Brain pericyte (primary cell): ENCODE data around the gene ZDHHC7.
A peak's percentile ranks its signal among the peaks of the same experiment; 100 is the strongest.
"Not testable (repeated sequence)": the region's sequence is repeated elsewhere in the genome, so short reads cannot be mapped to it uniquely, and the experiment has no call there.

Experiments
- DNase-seq: peaks from one replicate; pipeline ENCODE4 v3.0.0-alpha.2; 2012; ENCODE audit warnings: low read depth, low spot score

Gene ZDHHC7, protein sequence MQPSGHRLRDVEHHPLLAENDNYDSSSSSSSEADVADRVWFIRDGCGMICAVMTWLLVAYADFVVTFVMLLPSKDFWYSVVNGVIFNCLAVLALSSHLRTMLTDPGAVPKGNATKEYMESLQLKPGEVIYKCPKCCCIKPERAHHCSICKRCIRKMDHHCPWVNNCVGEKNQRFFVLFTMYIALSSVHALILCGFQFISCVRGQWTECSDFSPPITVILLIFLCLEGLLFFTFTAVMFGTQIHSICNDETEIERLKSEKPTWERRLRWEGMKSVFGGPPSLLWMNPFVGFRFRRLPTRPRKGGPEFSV

GRCh38 chr16:85010931-85011845, at the start of gene ZDHHC7:
Gene ZDHHC7 (minus strand): TSS chr16:85011535. CDS start chr16:84990618, 20,917 bp downstream.
- peak; percentile 68 for DNase-seq

- no peak for DNase-seq
Measured at GRCh38 chr16:85058909-85059308, 47.6 kb upstream of the ZDHHC7 start.

GRCh38 chr16:85057948-85058347, 46.6 kb upstream of the ZDHHC7 start:
- no peak for DNase-seq

GRCh38 chr16:85057212-85057889, 46.0 kb upstream of the ZDHHC7 start:
- no peak for DNase-seq

DNA sequence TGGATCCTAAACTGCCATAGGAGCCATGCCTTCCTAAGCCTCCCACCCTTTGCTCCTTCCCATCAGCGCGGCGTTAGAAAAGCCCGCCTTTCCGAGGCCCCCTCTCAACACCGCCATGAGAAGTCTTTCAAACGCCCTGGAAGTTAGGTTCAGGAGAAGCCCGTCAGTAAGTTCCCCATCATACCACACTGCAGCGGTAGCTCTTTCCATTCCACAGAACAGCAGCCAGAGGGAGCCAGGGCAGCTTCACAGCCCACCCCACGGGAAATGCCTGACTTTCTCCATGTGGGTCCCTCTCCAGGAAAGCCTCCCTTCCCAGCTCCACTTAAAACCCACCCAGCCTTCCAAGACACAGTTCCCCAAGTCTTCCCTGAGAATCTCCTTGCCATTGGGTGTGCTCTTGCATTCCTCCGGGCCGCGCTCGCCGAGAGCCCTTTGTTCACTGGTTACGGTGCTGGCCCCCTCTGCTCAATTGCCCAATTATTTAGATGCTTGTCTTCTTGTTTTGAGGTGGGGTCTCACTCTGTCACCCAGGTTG, 44.9 kb upstream of the ZDHHC7 start:
- no peak for DNase-seq

DNA sequence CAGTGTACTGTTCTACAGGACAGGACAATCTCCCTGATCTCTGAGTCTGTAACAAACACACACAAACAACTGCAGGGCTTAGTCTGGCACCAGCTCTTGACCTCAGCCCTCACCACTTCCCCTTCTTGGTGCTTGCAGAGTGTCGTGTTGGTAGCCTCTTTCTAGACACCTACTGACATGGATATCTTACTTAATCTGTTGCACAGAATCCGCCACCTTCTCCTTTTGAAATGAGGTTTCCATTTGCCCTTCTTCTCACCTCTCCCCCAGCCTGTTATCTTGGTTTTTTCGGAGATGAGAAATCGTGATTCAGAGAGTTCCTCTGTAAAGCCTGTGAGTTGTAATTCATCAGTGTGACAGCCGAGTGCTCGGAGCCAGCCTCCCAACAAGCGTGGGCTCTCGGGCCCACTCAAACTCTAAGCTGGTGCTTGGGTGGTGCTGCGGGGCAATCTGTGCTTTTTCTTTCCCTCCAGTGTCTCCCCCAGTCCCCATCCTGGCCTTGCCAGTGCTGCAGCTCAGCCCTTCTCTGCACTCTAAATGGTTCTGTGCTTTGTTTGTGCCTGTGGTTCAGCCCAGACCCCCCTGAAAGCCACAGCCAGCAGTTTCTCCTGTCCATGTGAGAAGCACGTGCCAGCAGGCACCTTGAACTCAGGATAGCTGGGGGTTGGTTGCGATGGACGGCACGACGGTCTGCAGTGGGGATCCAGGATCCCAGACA, 44.3 kb upstream of the ZDHHC7 start:
- DNase-seq: no peak

DNA sequence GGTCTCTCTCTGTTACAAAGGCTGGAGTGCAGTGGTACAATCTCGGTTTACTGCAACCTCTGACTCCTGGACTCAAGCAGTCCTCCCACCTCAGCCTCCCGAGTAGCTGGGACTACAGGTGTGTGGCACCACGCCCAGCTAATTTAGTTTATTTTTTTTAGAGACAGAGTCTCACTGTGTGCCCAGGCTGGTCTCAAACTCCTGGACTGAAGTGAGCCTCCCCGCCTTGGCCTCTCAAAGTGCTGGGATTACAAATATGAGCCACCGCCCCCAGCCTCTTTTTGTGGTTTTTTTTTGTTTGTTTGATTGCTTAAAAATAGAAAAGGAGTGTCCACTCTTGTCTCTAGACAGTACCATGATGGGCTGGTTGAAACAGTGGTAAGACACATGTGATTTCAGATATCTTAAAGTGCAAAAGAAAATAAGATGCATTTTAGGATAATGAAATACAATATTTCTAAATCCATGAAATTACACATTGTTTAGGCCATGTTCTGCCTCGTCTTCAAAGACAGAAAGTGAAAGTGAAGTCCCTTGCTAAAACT, 43.7 kb upstream of the ZDHHC7 start:
- DNase-seq: no peak

DNA sequence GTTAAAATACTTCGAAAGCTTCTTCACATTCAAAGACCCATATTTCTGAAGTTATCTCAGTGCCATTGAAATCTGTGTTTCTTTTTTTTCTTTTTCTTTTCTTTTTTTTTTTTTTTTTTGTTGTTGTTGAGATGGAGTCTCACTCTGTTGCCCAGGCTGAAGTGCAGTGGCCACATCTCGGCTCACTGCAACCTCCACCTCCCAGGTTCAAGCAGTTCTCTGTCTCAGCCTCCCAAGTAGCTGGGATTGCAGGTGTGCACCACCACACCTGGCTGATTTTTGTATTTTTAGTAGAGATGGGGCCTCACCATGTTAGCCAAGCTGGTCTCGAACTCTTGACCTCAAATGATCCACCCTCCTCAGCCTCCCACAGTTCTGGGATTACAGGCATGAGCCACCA, 43.0 kb upstream of the ZDHHC7 start:
- DNase-seq: not testable (repeated sequence)

- no peak for DNase-seq
Measured at GRCh38 chr16:85052536-85052935, 41.2 kb upstream of the ZDHHC7 start.

GRCh38 chr16:85051683-85052082, 40.3 kb upstream of the ZDHHC7 start:
- no peak for DNase-seq

DNA sequence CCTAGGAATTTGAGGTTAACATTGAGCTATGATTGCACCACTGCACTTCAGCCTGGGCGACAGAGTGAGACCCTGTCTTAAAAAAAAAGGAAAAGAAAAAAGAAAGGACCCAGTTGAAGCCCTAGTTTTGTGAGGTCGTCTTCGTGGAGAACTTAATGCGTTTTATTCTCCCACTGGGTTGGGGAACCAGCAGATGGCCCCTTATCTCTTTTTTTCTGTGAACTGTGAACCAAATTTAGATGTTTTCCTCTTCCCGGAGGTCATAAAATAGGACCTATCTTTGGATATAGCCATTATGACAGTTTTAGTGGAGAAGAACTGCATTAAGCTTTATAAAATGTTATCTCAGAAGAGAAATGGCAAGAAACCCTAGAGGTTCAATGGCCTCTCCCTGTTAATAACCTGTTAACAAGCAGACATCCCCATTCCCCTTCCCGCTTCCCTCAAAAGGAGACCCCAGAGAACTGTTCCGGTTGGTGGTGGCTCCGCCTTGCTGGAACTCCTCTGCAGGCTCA, 39.8 kb upstream of the ZDHHC7 start:
- DNase-seq: no peak

DNA sequence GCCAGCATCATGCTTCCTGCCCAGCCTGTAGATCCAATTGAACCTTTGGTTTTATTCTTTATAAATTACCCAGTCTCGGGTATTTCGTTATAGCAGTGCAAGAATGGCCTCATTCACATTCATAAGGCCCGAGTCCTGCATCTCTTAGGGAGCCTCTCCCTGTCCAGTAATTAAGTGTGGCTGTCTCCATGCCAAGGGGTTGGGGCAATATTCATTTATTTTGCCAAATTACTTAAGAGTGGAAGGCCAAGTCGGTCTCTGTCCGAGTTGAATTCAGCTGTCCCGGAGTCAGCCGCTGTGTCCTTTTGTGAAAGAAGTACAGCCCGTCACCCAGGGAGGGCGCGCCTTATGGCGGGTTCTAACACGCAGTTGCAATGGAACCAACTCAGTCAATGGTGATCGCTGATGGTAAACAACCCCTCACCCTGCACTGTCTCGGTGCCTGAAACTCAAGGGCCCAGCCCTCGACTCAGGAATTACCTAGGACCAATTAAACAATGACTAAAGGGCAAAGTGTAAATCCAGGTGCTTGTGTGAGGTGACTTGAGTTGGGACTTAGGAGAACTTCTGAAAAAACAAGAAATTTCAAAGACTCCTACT, 38.5 kb upstream of the ZDHHC7 start:
- no peak for DNase-seq

DNA sequence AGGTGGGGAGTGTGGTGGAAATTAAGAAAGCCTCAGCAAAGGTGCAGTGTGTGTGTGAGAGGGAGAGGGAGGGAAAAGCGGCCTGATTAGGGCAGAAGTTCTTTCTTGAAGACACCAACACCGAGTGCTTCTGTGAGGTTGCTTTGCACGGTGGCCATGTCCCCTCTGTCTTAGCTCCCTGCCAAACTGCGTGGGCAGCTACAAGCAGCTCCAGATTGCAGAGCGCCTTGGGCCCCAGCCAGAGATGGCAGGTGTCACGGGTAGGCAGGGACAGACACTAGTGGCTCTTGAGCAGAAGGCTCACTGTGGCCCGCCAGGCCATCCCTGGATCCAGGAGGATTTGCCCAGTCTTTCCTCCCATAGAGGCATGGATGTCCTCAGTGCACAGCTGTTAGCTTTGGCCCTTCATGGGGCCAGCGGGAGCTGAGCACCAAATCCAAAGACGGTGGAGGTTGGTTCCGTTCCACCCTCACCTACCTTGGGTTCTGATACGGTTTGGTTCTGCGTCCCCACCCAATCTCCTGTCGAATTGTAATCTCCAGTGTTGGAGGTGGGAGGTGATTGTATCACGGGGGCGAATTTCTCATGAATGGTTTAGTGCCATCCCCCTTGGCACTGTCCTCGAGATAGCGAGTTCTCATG, 37.7 kb upstream of the ZDHHC7 start:
- no peak for DNase-seq

- no peak for DNase-seq
Measured at GRCh38 chr16:85047867-85048455, 36.6 kb upstream of the ZDHHC7 start.

- no peak for DNase-seq
Measured at GRCh38 chr16:85046931-85047866, 35.9 kb upstream of the ZDHHC7 start.

GRCh38 chr16:85046472-85046916, 35.2 kb upstream of the ZDHHC7 start:
- no peak for DNase-seq

DNA sequence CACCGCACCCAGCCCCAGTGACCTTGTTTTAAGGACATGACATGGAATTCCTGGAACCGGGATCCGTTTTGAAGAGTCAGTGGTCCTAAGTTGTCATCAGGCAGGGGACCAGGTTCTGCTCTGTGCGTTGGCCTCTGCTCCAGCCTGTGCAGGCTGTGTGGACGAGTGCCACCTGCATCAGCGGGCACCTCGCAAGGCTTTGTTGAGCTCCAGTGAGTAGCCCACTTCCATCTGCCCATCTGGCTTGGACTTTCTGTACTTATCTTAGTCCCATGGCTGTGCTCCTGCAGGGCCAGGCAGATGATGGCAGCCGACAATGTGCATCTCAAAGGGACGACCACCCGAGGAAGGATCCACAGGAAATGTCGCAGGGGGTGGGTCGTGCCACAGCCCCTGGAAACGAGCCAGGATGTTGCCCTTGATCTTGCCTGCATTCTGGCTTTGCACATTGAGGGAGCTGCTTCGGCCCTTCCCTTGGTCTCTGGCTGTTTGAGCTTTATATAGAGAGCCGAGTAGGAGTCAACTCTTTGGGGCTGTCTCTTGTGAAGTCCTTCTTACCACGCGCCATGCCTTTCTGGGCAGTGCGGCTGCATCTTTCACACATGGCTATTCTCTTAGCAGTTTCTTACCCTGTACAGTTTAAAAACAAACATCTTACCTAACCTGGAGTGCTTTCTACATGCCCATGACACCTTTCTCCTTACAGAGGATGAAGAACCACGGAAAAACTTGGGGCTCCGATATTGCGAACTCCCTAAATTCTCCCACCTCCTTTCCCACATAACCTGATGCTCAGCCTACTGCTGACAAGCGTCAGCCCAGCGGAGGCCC, 34.5 kb upstream of the ZDHHC7 start:
- no peak for DNase-seq
